GM12875 (cell line): ENCODE measurements around the gene TRDN.

Source experiments
- H3K4me3 ChIP-seq: one replicate; pipeline ENCODE4 v1.5.1; 2011; ENCODE audit warnings: low read depth, low read length, control low read depth
- CTCF ChIP-seq: IDR thresholded peaks from 2 replicates; pipeline ENCODE4 v1.5.1; 2011; ENCODE audit warnings: low read depth, mild to moderate bottlenecking, control low read depth, inconsistent platforms, low read length, moderate library complexity, borderline replicate concordance; ENCODE audit not compliant: insufficient read depth

Gene TRDN

GRCh38 chr6:123352279-123352678, 284.5 kb downstream of the TRDN start:
- TF ChIP-seq CTCF = no peak
- no peak overlapping the region for H3K4me3 ChIP-seq

DNA sequence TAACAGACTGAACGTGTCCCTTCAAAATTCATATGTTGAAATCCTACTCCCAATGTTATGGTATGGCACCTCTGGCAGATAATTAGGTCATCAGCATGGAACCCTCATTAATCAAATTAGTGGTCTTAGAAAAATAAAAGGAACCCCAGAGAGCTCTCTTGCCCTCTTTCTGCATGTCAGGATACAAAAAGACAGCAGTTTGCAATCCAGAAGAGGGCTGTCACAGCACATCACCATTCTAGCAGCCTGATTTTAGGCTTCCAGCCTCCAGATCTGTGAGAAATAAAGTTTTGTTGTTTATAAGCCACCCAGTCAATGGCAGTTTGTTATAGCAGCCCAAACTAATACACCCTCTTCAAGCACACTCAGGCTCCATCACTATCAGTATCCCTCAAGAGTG, 292.9 kb downstream of the TRDN start:
- TF ChIP-seq CTCF = no peak

DNA sequence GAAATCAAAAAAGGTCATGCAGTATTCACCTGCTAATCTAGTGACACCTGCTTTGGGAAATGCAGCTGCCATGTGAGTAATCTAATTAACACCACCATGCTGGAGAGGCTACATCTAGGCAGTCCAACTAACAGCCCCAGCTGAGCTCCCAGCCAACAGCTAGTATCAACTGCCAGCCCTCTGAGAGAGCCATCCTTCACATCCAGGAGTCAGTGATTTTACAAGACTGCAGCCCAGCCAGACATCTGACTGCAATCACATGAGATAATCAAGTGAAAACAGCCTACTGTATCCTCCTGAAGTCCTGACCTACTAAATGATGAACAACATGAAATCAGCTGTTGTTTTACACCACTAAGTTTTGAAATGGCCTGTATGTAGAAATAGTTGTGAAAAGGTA, 298.4 kb downstream of the TRDN start:
- no peak overlapping the region for H3K4me3 ChIP-seq
- no peak for TF ChIP-seq CTCF

More for the DNA sequence above, 292.9 kb downstream of the TRDN start:
- H3K4me3 ChIP-seq = no peak overlapping the region

DNA sequence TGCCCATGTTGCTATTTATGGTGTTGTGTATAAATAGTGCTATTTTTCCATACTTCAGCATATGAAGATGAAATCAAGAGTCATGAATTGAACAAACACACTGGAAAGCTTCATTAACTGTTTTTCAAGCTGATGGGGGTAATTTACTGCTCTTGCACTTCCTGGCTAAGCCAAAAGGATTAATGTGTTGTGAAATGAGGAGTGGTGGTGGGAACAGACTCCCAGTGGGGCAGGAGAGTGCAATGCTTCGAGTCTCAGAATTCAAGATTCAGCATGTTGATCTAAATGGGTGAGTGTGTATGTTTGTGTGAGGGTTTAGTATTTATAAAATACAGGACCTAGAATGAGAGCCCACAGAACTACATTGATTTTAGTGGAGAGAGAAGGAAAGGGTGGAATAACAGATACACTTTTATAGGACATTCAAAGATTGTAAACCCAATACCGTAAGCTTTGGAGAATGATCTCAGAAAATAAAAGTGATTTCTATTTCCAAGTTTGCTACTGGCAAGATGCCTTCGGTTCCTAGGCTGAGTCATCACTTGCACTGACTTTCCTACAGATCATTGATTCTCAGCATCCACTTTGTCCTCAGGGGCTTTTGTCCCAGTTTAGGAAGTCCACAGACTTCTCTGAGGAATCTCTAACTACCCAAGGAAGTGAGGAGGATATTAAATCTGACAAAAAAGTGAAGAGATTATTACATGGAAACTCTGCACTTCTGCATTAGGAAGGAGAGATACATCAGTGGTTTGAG, 303.6 kb downstream of the TRDN start:
- no peak overlapping the region for H3K4me3 ChIP-seq
- TF ChIP-seq CTCF = no peak

DNA sequence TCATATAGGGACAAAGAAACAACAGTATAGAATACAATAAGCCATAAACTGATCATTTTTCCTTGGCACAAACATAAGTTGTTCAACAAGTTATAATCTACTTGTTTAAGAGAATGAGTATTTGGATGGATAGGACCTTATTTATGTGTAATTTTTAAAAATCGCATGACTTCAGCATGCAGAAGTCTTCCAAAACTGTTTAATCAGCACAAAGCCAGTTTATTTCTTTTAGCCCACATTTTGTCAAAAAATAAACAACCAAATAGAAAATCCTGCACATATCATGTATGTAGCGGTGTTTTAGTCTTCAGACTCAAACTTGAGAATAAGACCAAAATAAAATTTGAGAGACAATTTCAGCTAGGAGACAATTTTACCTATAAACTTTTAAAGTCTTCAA, 304.7 kb downstream of the TRDN start:
- TF ChIP-seq CTCF = no peak
- no peak overlapping the region for H3K4me3 ChIP-seq

- H3K4me3 ChIP-seq = no peak overlapping the region
- TF ChIP-seq CTCF = no peak
These were observed 307.4 kb downstream of the TRDN start for GRCh38 chr6:123329337-123329736.
